H4 (cell line): ENCODE results near the gene PROM2. TPM values are rescaled to one million over a fixed set of nuclear protein-coding genes. Genes with fewer than 3 reads are reported as not detected.
A peak's percentile ranks its signal among the peaks of the same experiment; 100 is the strongest.
"Not testable (repeated sequence)": the region's sequence is repeated elsewhere in the genome, so short reads cannot be mapped to it uniquely, and the experiment has no call there.

ENCODE experiments used
- DNase-seq: peaks from one replicate; pipeline ENCODE4 v3.0.0-alpha.2; 2015; ENCODE audit warnings: low spot score
- total RNA-seq: library from RNA; depleted of rRNA; stranded (reverse); fragments of >200 nt; shearing (Covaris generic); gene quantifications from 2 replicates; pipeline ENCODE4 v1.2.3, GENCODE V29; 2014

The PROM2 gene
- total RNA-seq, 1 experiment from 2014 or later, result 0.10 TPM

DNA sequence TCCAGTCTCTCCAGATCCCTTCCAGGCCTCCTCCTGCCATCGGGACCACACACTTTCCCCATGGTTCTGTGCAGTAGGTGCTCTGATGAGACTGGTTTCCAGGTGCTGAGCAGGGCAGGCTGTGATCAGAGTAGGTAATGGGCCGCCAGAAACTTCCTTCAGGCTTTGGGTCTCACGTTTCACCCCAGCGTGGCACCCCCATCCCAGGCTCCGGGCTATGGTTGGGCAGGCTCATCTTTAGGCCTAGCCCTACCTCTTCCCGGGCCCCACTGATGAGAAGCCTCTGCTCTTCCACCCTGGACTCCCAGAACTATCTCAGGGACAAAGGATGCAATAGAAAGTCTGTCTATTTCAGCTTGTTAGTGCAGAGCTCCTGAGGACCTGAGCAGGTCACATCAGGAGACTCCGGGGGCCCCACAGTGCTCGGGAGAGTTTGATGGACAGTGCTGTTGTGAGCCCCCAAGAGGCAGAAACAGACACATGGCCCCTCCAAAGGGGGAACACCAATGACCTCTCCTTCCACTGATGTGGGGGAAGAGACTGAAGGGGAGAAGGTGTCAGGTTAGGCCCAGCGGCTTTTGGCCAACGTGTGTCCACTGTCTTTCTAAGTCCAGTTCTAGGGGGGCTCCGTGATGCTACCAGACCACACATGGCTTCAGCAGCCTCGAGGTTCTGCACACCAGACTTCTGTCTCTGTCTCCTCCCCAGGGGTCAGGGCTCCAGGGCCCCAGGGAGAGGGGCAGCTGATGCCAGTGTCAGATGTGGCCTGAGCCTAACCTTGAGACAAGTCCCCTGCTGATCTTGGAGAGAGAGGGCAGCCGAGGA is 5.8 kb upstream of the PROM2 start:
- DNase-seq, result no peak

DNA sequence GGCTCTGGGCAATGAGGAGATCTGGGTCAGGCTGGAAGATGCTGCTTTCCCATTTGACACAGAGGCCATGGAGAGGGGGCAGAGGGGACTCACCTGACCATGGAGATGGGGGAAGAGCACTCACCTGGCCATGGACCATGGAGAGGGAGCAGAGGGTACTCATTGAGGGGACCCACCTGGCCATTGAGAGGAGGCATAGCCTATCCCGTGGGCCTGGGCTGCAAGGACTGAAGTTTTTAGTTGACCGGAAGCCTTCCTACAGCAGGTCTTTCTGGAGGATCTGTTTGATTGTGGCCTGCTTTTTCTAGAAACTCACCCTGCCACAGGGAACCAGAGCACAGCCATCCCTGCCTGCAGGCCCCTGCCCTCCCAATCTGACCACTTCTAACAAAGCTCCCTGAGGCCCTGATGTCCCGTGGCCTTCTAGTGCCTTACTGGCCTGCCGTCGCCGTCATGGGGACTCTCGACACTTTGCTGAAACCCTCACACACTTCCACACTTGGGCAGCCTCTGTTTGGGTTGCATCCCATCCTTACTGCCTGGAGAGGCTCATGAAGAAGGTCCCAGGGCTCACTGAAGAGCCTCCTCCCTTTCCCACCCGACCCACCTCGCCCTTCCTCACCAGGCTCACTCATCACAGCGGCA is 5.1 kb upstream of the PROM2 start:
- no peak for DNase-seq

DNA sequence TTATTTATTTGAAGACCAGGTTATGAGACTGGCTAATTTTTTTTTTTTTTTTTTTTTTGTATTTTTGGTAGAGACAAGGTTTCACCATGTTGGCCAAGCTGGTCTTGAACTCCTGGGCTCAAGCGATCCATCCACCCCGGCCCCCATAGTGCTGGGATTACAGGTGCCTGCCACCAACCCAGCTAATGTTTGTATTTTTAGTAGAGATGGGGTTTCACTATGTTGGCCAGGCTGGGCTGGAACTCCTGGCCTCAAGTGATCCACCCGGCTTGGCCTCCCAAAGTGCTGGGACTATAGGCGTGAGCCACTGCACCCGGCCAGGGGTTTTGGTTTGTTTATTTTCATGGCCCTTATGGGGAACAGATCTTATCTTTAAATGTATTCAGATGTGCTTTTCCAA is 4.5 kb upstream of the PROM2 start:
- DNase-seq, result not testable (repeated sequence)

DNA sequence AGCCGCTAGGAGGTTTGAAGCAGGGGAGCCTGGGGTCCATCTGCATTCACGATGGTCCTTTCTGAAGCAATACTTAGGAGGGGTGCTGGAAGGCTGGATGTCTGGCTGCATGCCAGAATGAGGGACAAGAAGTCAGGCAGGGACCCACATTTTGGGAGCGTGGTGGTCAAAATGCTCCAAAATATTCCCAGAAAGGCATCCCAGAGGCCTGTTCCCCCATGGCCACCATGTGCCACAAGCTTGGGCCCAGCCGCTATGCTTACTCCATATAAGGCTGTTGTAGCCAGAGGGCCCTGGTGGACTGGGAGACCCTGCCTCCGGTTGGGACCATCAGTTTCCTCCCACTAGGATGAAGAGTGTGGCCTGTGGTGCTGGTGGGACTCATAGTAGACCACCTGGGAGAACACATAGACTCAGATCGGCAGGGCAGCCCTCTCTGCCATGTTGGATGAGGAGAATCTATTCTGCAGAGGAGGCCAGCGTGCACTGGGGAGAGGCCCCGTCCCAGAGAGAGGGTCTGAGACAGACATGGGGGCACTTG is 3.6 kb upstream of the PROM2 start:
- no peak for DNase-seq

DNA sequence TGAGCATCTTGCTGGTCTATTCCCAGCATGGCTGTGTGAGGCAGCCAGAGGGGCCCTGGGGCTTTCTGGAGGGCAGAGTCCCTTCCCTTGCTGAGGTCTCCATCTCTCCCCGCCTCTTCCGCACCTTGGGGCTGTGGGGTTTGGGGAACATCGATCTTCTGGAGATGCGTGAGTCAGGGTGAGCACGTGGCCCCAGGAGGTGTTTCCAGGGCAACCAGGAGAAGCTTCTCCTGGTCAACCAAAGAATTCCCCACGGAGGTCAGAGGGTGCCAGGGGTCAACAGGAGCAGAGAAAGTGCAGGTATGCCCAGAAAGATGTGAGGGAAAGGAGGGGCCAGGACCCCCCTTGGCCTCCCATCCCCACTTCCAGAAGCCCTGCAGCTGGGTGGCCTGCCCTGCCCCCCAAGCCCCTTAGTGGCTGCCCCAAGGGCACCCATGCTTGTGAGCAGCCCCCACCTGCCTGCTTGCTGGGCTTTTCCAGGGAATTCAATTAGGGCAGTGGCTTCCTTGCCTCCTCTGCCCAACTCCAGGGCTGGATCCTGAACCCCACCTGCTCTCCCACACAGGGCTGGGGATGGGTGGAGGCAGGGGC is 2.8 kb upstream of the PROM2 start:
- DNase-seq, result no peak

DNA sequence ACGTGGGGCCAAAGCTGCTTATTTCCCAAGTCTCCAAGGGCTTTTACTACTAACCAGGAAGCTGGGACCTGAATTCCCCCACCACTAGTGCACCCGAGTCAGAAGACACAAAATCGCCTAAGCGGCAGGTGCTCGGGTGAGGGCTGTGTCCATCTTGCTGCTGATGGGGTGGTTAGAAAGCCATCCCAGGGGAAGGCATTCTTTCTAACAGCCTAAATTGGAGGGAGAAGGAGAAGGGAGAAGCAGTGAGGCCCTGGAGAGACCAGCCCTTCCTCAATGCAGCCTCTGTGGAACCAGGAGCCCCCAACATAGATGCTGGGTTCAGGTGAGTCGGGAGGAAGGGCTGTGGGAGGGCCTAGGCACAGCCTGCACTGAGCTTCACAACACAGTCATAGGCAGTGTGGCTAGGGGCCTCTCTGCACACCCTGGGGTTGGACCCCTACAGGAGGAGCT is 1.9 kb upstream of the PROM2 start:
- DNase-seq, result no peak

DNA sequence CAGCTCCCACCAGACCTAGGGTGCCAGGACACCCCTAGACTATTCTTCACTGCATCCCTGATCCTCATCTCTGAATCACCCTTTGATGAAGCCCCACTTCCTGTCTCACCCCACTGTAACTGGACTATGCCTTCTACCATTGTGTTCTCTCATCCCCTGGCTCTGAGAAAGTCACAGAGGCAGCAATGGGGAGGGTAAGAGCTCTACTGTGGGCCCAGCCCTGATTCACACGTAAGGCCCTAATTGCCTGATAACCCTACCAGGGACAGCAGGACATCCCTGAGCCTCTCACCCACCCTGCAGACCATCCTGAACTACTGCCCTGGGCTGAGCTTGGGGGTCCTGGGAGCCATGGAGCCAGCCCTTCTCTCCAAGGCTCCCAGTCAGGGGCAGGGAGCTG is 1.5 kb upstream of the PROM2 start:
- no peak for DNase-seq

DNA sequence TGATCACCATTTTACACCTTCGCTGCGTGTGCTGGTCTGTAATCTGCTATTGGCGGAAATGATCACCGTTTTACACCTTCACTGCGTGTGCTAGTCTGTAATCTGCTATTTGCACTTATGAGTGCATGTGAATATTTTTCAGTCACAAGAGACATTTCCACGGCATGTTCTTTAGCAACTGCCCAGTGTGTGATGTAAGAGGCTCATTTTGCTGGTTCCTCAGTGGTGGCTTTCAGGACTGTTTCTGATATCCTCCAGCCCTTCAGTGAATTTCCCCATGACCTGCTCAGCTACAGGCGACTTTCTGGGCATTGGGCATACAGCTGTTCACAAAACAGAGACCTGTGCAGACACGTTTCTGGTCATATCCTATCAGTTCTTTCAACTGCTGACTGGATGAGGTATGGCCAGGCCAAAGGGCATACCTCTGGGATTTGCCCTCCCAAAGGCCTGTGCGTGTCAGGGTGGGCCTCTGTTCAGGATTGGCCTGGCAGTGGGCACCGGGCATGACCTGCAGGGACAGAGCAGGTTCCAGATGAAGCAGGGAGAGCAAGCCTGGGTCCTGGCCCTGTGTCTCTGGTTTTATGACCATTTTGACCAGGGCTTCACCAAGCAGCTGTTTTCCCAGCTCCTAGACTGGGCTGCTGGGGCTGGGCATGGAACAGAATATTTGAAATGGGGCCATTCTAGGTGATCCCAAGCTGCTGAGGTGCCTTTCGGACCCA is 521 bp upstream of the PROM2 start:
- DNase-seq, result no peak

DNA sequence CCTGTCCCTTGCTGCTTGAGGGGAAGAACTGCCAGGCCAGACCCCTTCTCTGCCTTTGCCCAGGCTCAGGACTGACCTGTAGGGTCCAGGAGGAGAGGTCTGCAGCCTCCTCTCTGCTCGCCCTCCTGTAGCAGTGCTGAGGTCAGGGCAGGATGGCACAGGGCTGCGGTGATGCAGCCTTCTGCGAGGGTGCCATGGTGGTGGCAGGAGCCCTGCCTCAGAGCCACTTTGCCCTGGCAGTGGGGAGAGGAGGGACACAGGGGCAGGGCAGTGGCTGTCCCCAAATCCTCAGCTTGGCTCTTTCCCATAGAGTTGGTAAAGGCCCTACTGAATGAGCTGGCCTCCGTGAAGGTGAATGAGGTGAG is 884 bp downstream of the PROM2 start:
- DNase-seq, result no peak

DNA sequence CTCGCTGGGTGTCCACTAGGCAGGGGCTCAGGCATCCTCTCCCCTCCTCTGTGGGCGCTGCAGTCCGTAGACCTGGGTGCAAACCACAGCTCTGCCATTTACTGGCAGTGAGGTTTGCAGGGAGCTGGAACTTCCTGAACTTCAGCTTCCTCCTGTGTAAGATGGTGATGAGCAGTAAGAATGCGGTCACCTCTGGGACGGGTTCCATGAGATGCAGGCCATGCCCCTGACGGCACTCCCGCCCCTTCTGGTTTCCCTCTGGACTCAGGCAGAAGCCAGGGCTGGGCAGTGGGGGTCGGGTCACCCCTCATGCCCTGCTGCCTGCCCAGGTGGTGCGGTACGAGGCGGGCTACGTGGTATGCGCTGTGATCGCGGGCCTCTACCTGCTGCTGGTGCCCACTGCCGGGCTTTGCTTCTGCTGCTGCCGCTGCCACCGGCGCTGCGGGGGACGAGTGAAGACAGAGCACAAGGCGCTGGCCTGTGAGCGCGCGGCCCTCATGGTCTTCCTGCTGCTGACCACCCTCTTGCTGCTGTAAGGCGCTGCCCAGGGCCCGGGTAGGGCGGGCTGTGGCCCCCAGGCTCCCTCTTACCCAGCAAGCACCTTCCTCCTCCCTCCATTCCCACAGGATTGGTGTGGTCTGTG is 1.5 kb downstream of the PROM2 start:
- DNase-seq, result no peak

DNA sequence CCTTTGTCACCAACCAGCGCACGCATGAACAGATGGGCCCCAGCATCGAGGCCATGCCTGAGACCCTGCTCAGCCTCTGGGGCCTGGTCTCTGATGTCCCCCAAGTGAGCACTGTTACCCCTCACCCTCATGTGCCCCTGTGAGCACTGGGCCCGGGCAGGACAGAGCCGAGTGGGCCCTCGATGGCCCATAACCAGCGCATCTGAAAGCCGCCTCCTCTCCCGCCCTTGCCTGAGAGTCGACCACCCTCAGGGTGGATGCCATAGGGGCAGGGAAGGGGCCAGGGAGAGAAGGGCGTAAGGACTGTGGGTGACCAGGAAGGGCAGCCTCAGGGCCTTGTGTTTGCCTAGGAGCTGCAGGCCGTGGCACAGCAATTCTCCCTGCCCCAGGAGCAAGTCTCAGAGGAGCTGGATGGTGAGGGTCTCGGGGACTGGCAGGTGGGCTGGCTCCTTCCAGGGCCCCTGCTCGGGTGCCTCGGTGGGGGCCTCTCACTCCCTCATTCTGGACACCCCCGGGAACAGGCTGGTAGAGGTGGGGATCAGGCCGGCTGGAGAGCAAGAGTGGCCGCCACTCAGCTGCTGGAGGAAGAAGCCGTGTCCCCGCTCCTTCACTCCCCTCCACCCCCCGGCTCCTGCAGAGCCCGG is 2.1 kb downstream of the PROM2 start:
- no peak for DNase-seq

DNA sequence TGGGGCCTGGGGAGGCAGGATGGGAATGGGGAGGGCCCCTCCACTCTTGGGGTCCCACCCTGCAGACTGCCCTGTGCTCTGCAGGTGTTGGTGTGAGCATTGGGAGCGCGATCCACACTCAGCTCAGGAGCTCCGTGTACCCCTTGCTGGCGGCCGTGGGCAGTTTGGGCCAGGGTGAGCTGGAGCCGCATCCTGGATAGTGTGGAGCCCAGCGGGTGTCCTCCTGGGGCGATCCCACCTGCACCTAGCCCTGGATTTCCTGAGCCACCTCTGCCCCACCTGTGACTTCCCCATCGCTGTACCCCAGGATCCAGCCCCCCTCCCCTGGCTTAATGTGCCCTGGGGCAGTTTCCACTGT is 2.6 kb downstream of the PROM2 start:
- no peak for DNase-seq

DNA sequence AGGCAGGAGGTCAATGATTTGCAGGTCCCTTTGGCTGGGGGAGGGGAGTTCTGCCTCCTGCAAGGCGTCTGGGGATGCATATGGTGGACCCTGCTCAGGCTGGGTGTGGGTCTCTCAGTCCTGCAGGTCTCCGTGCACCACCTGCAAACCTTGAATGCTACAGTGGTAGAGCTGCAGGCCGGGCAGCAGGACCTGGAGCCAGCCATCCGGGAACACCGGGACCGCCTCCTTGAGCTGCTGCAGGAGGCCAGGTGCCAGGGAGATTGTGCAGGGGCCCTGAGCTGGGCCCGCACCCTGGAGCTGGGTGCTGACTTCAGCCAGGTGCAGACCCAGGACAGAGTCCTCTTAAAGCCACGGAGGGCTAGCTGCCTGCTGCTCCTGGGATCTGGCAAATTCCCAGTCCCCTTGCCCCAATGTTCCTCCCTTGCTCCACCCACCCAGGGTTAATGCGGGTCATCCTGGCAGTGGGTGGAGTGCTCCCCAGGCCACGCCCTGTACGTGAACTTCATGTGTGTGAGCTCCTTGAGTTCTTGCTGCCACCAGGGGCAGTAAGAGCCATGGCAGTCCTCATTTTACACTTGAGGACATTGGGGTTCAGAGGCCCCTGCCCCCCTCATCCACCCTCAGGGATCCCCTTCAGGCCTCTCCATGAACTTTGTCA is 3.1 kb downstream of the PROM2 start:
- DNase-seq, result peak; percentile 57

DNA sequence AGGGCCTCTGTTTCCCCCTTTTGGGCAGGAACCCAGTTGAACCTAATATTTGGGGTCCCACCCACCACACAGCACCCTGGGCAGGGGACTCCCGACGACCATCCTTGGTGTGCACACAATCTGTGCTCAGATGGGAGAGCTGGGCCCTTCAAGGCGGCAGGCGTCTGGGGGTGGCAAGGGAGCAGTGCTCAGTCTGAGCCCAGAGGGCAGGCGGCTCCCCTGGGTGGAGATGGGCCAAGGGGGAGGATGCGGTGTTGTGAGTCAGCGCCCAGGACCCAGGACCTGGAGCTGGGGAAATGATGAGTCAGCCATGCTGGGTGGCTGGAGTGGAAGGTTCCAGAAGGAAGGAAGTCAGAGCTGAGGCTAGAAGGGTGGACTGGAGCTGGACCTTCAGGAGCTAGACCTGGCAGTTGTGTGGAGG is 3.8 kb downstream of the PROM2 start:
- DNase-seq, result peak; percentile 68

DNA sequence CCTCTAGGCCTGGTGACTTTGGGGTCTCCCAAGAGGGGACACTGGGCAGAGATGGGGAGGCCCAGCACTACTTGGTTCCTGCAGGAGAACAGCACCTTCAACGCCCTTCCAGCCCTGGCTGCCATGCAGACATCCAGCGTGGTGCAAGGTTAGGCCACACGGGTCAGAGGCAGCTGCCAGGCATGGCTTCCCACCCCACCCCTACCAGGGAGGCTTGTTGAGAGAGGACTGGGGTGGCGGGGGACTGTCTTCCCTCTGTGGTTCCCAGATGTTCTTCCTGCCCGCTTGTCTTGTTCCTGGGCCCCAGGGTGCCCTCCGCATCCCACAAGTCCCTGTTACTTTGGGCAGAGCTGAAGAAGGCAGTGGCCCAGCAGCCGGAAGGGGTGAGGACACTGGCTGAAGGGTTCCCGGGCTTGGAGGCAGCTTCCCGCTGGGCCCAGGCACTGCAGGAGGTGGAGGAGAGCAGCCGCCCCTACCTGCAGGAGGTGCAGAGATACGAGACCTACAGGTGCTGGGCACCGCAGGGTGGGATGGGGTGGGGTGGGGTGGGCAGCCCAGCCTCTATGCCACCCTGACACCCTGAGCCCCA is 4.5 kb downstream of the PROM2 start:
- DNase-seq, result no peak

DNA sequence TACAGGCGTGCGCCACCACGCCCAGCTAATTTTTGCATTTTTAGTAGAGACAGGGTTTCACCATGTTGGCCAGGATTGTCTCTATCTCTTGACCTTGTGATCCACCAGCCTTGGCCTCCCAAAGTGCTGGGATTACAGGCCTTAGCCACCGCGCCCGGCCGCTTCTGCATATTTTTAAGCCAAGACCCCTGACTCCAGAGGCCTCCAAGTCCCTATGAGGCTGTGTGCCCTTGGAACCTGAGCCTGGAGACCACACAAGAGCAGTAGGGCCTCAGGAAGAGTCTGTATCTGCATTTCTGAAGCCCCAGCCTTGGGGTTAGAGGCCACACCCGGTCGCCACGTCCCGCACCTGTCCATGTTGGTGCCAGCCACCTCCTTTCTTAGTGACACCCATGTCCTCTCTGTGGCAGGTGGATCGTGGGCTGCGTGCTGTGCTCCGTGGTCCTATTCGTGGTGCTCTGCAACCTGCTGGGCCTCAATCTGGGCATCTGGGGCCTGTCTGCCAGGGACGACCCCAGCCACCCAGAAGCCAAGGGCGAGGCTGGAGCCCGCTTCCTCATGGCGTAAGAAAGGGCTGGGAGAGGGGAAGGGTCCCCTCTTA is 5.3 kb downstream of the PROM2 start:
- no peak for DNase-seq

DNA sequence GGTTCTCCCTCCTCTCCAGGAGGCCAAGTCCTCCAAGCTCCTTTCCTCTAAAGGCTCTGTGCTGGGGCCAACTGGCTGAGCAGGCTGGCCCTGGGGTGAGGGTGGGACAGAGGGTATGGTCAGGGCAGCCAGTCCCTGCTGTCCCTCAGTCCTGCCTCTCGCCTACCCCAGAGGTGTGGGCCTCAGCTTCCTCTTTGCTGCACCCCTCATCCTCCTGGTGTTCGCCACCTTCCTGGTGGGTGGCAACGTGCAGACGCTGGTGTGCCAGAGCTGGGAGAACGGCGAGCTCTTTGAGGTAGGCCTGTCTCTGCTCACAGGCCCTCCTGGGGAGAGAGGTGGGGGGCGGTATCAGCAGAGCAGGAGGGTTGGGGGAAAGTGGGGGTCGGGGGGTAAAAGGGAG is 6.8 kb downstream of the PROM2 start:
- no peak for DNase-seq

DNA sequence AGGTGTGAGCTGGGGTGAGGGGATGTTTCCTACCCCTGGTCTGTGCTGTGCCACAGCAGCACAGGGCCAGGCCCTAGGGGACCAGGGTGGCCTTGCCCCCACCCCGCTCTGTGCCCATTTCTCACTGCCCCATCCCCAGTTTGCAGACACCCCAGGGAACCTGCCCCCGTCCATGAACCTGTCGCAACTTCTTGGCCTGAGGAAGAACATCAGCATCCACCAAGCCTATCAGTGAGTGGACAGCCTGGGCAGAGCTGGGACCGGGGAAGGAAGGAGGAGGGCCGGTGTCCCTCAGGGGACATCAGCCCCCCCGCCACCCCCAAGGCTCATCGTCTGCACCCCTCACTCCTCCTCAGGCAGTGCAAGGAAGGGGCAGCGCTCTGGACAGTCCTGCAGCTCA is 7.5 kb downstream of the PROM2 start:
- DNase-seq, result no peak

DNA sequence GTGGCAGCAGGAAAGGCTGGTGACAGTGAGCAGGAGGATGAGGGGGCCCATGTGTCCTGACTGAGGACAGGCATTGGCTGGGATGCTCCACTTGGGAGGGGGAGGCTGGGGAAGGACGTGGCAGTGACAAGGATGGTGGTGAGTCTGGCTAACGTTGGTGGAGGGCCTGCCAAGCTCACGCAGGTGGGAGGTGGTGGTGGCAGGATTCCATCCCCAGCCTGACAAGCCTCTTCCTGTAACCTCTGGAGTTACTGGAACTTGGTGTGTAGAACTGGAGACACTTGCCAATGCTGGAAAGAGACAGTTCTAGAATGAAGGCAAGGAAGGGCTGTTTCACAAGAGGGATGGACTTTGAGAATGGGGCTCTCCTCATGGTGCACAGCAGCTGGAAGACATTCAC is 8.2 kb downstream of the PROM2 start:
- DNase-seq, result no peak

DNA sequence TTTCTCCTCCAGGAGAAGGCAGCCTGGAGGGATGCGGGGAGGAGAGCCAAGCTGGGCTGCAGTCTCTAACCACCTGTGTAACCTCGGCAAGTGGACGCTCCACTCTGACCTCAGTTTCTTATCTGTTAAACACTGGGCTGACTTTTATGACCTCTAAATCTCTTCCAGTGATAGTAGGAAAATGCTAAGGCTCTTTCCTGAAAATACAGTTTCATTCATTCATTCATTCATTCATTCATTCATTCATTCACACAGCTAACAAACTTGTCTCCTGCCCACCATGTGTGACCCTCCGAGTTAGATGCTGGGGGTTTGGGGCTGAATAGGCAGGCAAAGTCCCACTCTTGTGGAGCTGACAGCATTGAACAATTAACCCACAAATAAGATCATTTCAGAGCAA is 9.3 kb downstream of the PROM2 start:
- DNase-seq, result no peak
